Spleen (tissue), 11 donors: ENCODE data around the gene TEDC1. TPM values are rescaled to one million over a fixed set of nuclear protein-coding genes. Genes with fewer than 3 reads are reported as not detected.

Experiments used
- DNase-seq: peaks from one replicate; pipeline ENCODE4 v3.0.0-alpha.2; 2020
- H3K27ac ChIP-seq, 8 donors: fragments of 200-600 bp; sonication (generic) in 7 of 8; 1 replicate in 4 of 8; 2 replicates in 4 of 8; pipeline versions ENCODE4 v1.5.0 to v1.8.0; 2016 to 2021; ENCODE audit warnings: inconsistent platforms in 4 of 8, mild to moderate bottlenecking in 4 of 8, moderate library complexity in 1 of 8
- H3K27me3 ChIP-seq, 7 donors: fragments of 200-600 bp; sonication (generic) in 6 of 7; replicated peaks in 1 of 7; 1 replicate in 4 of 7; 2 replicates in 3 of 7; pipeline versions ENCODE4 v1.5.0 to v1.8.0; 2016 to 2021; ENCODE audit warnings: inconsistent platforms in 3 of 7, mild to moderate bottlenecking in 1 of 7
- H3K36me3 ChIP-seq, 6 donors: fragments of 200-600 bp; sonication (generic) in 5 of 6; 1 replicate in 4 of 6; 2 replicates in 2 of 6; pipeline versions ENCODE4 v1.5.0 to v1.8.0; 2016 to 2021; ENCODE audit warnings: inconsistent platforms in 2 of 6
- H3K4me1 ChIP-seq, 6 donors: fragments of 200-600 bp; sonication (generic) in 5 of 6; 1 replicate in 3 of 6; 2 replicates in 3 of 6; pipeline versions ENCODE4 v1.5.0 to v1.8.0; 2016 to 2021; ENCODE audit warnings: inconsistent platforms in 3 of 6
- H3K4me3 ChIP-seq, 8 donors: fragments of 200-600 bp; sonication (generic) in 7 of 8; 1 replicate in 4 of 8; 2 replicates in 4 of 8; pipeline versions ENCODE4 v1.5.0 to v1.8.0; 2016 to 2021; ENCODE audit warnings: inconsistent platforms in 4 of 8, mild to moderate bottlenecking in 4 of 8, moderate library complexity in 2 of 8
- H3K9me3 ChIP-seq, 8 donors: fragments of 200-600 bp; sonication (generic) in 7 of 8; 1 replicate in 4 of 8; 2 replicates in 4 of 8; pipeline versions ENCODE4 v1.5.0 to v1.8.0; 2016 to 2021; ENCODE audit warnings: inconsistent platforms in 4 of 8
- POLR2A ChIP-seq, 3 donors: fragments of 450-650 bp; IDR thresholded peaks; one replicate each; pipeline ENCODE4 v1.5.1; 2017; ENCODE audit warnings: antibody characterized with exemption in 3 of 3, mild to moderate bottlenecking in 1 of 3
- POLR2AphosphoS5 ChIP-seq, 3 donors: sonication (generic); formaldehyde crosslinking; IDR thresholded peaks; one replicate each; pipeline ENCODE4 v1.5.1; 2017; ENCODE audit warnings: antibody characterized with exemption in 3 of 3
- WGBS, 5 donors: extraction: QIAGEN DNeasy Blood & Tissue Kit in 3 of 5; methylation state at CpG; one replicate each; pipeline versions ENCODE4 v1.1.5 to v1.1.7; 2013 to 2018; 5-methylcytosine and 5-hydroxymethylcytosine counted together
- intact Hi-C: fragments of 100-400 bp; cut with DNase I; formaldehyde crosslinking; loops from one replicate; pipeline ENCODE4 v1.15.0; 2023; ENCODE audit warnings: low total_unique reads
- polyA plus RNA-seq, 3 donors: library from polyadenylated mRNA; stranded (reverse); fragments of 200-250 nt; gene quantifications; one replicate each; pipeline ENCODE4 v1.2.1, GENCODE V29; 2013
- total RNA-seq, 7 donors: library from RNA; depleted of rRNA in 3 of 7; stranded (reverse); fragments of >200 nt in 3 of 7; fragmentation: NEBNext Ultra II Directional in 4 of 7; extraction: Animal tissue kit (Norgen Biotek cat#: 25700) in 4 of 7; gene quantifications; one replicate each; pipeline versions ENCODE4 v1.1.0 to v1.2.1, GENCODE V29; 2016 to 2021
- TF ChIP-seq, protein P1 (sequence below), 11 experiments: fragments of 200-600 bp in 7 of 11; fragments of 450-650 bp in 4 of 11; sonication (generic) in 4 of 11; IDR thresholded peaks in 8 of 11; conservative IDR thresholded peaks in 3 of 11; 1 replicate in 7 of 11; 2 replicates in 4 of 11; pipeline versions ENCODE4 v1.4.0 to v1.8.0; 2016 to 2021; ENCODE audit warnings: antibody characterized with exemption in 11 of 11, inconsistent platforms in 4 of 11, mild to moderate bottlenecking in 1 of 11
- donor health status: healthy with polysubstance abuse.
- donor health status: DM: no; HTN: no; CAD: no; lungs with moderate emphysema.
- donor health status: DM: no; HTN: no; CAD: no.
- donor health status: Bipolar disorder and iron deficiency.
- donor health status: healthy.
- donor health status: DM: no; HTN: no; CAD: no.
- donor health status: DM: yes; HTN: yes; CAD: no.

TEDC1 gene
- total and polyA plus RNA-seq, 10 donors, result 5.3 to 31.5 (median 12.3) TPM

DNA sequence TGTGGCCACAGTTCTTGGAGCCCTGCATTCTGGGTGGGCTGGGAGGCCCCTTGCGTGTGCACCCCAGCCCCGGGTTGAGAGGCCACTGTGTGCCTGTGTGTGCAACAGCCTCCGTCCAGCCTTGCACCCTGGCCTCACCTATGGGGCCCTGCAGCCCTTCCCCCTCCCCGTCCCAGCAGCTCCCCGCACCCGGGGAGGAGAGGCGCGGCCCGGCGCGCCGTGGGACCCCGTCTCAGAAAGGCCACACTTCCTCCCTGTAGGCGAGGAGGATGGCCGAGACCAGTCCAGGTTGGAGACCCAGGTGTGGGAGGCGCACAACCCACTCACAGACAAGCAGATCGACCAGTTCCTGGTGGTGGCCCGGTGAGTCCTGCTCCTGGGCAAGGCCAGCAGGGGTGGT lies 33.0 kb upstream of the TEDC1 start:
- Histone ChIP-seq H3K4me1 (peaks cover 0 to 6% (median 1%) of the 10 kb centered on the region in 6 donors), H3K27ac (no peak overlapping the region), H3K4me3 (no peak overlapping the region), H3K27me3 (no peaks in the 10 kb centered on the region), H3K36me3 (peaks cover 0 to 89% (median 72%) of the 10 kb centered on the region in 6 donors), H3K9me3 (no peaks in the 10 kb centered on the region)
- TF ChIP-seq POLR2AphosphoS5 (IDR thresholded peaks at IDR 0.05), result peak in 1 of 3 donors; percentile 50
- TF ChIP-seq, protein P1, sequence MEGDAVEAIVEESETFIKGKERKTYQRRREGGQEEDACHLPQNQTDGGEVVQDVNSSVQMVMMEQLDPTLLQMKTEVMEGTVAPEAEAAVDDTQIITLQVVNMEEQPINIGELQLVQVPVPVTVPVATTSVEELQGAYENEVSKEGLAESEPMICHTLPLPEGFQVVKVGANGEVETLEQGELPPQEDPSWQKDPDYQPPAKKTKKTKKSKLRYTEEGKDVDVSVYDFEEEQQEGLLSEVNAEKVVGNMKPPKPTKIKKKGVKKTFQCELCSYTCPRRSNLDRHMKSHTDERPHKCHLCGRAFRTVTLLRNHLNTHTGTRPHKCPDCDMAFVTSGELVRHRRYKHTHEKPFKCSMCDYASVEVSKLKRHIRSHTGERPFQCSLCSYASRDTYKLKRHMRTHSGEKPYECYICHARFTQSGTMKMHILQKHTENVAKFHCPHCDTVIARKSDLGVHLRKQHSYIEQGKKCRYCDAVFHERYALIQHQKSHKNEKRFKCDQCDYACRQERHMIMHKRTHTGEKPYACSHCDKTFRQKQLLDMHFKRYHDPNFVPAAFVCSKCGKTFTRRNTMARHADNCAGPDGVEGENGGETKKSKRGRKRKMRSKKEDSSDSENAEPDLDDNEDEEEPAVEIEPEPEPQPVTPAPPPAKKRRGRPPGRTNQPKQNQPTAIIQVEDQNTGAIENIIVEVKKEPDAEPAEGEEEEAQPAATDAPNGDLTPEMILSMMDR (IDR thresholded peaks at IDR 0.05 in 8 of 11, conservative IDR thresholded peaks at IDR 0.05 in 3 of 11), result no peak
- 75 to 93% (median 89%) methylated on average over 9 to 18 of the region's 18 CpGs for WGBS, 5 donors
- DNase-seq, result no peak
- intact Hi-C loops, result no loop called here

DNA sequence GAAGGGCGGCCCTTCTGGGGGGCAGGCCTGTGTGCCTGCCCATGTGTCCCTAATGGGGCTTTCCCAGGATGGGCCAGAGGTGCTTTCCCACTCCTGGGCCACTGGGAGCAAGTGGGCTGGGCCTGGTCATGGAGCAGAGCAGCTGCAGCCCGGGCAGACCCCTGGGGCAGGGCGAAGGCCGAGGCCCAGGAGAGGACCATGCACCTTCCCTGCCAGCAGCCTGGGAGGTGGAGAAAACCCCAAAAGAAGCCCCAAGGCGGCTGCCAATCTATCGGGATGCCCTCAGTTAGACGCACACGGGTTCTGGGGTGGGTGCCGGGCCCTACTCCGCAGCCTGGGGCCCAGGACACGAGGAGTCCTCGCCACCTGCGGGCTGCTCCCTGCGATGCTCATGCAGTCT lies 32.5 kb upstream of the TEDC1 start:
- H3K4me1 ChIP-seq, result peaks cover 0 to 11% (median 4%) of the 10 kb centered on the region in 6 donors
- H3K27me3 ChIP-seq, result no peaks in the 10 kb centered on the region
- TF ChIP-seq POLR2AphosphoS5 (IDR thresholded peaks at IDR 0.05) (no peak), POLR2A (IDR thresholded peaks at IDR 0.05) (no peak)
- H3K9me3 ChIP-seq, result no peaks in the 10 kb centered on the region
- no peak overlapping the region for H3K4me3 ChIP-seq
- no peak for DNase-seq
- intact Hi-C loops, result no loop called here
- H3K36me3 ChIP-seq, result peaks cover 0 to 89% (median 74%) of the 10 kb centered on the region in 6 donors
- WGBS, 5 donors, result 77 to 87% (median 85%) methylated on average over 11 to 14 of the region's 14 CpGs
- H3K27ac ChIP-seq, result no peak overlapping the region

DNA sequence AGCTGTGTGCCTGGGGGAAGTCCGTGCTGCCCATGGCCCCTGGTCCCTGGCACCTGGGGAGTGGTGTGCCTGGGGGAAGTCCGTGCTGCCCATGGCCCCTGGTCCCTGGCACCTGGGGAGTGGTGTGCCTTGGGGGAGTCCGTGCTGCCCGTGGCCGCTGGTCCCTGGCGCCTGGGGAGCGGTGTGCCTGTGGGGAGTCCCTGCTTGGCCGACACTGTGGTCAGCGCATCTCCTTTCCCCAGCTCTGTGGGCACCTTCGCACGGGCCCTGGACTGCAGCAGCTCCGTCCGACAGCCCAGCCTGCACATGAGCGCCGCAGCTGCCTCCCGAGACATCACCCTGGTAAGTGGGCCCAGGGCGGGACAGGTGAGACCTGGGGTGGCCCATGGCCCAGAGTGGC lies 30.9 kb upstream of the TEDC1 start:
- DNase-seq, result no peak
- peaks cover 0 to 89% (median 73%) of the 10 kb centered on the region in 6 donors for H3K36me3 ChIP-seq
- no peak overlapping the region for H3K4me3 ChIP-seq
- WGBS, 5 donors, result 84 to 100% (median 94%) methylated on average over 3 to 17 of the region's 17 CpGs
- H3K4me1 ChIP-seq, result peaks cover 0 to 13% (median 6%) of the 10 kb centered on the region in 6 donors
- no peaks in the 10 kb centered on the region for H3K27me3 ChIP-seq
- no peak overlapping the region for H3K27ac ChIP-seq
- H3K9me3 ChIP-seq, result no peaks in the 10 kb centered on the region
- TF ChIP-seq POLR2A (IDR thresholded peaks at IDR 0.05) (no peak), POLR2AphosphoS5 (IDR thresholded peaks at IDR 0.05) (peak in 1 of 3 donors; percentile 7)
- TF ChIP-seq, protein P1 (IDR thresholded peaks at IDR 0.05 in 8 of 11, conservative IDR thresholded peaks at IDR 0.05 in 3 of 11), result no peak
- intact Hi-C loops, result no loop called here

DNA sequence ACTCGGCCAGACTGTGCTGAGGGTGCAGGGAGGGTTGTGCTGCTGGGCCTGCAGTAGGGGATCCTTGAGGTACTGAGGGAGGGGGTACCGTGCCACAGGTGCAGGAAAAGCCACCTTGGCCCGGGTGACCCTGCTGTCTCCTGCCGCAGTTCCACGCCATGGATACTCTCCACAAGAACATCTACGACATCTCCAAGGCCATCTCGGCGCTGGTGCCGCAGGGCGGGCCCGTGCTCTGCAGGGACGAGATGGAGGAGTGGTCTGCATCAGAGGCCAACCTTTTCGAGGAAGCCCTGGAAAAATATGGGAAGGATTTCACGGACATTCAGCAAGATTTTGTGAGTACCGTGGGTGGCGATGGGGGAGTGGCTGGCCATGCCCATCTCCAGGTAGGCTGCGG lies 30.4 kb upstream of the TEDC1 start:
- H3K36me3 ChIP-seq, result peaks cover 0 to 89% (median 73%) of the 10 kb centered on the region in 6 donors

DNA sequence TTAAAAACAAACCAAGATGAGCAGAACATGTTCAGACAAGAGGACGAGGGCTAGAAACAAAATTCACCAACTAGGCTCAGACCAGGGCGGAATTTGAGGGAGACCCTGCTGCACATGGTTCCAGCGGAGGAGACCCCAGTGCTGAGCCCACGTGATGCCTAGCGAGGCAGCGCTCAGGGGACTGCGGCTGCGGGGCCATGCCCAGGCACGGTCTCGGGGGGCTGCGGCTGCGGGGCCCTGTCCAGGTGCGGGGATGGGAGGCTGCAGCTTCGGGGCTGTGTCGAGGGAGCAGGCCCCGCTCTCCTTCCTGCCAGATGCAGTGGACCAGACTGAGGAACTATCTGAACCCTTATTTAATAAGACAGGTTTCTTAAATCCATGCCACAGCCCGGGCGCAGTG lies 29.1 kb upstream of the TEDC1 start:
- peaks cover 0 to 23% (median 11%) of the 10 kb centered on the region in 6 donors for H3K4me1 ChIP-seq
- H3K9me3 ChIP-seq, result no peaks in the 10 kb centered on the region
- no peak overlapping the region for H3K4me3 ChIP-seq
- no peak for TF ChIP-seq POLR2AphosphoS5 (IDR thresholded peaks at IDR 0.05)
- H3K36me3 ChIP-seq, result peaks cover 0 to 89% (median 69%) of the 10 kb centered on the region in 6 donors
- intact Hi-C loops, result no loop called here
- no peak overlapping the region for H3K27ac ChIP-seq
- no peaks in the 10 kb centered on the region for H3K27me3 ChIP-seq
- no peak for DNase-seq
- WGBS, 5 donors, result 95 to 98% (median 97%) methylated on average over 17 to 18 of the region's 18 CpGs

More for the DNA sequence above, 30.4 kb upstream of the TEDC1 start:
- intact Hi-C loops, result no loop called here
- no peak for DNase-seq
- Histone ChIP-seq H3K4me1 (peaks cover 0 to 18% (median 8%) of the 10 kb centered on the region in 6 donors), H3K9me3 (no peaks in the 10 kb centered on the region), H3K27ac (no peak overlapping the region), H3K4me3 (no peak overlapping the region), H3K27me3 (no peaks in the 10 kb centered on the region)
- 93 to 97% (median 95%) methylated on average over 14 to 17 of the region's 17 CpGs for WGBS, 5 donors
- TF ChIP-seq POLR2A (IDR thresholded peaks at IDR 0.05) (no peak), POLR2AphosphoS5 (IDR thresholded peaks at IDR 0.05) (peak in 1 of 3 donors; percentile 31)
